UCSD-AML1 (cell line): ENCODE data around the gene PRCP.

Experiments used
- DNase-seq: peaks from one replicate; lab custom pipeline; 2025; ENCODE audit not compliant: unreplicated experiment; lab: John Stamatoyannopoulos, UW

Gene PRCP

DNA sequence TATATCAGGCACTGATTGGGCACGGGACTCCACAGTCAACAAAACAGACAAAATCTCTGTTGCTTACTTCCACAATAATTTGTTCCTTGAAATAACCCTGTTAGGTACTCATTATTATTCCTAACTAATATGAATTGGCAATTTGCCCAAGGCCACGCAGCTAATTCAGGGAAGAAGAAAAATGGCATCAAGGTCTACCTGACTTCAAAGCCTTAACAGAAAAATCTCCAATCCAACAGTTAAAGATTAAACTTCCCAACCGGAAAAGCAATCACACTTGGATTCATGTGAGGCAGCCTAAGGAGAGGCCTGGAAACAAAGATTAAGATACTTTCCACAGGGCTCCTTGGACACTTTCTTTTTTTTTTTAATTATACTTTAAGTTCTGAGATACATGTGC, 68.9 kb downstream of the PRCP start:
- DNase-seq, result no peak

GRCh38 chr11:82830746-82831145, 69.5 kb downstream of the PRCP start:
- no peak for DNase-seq

- DNase-seq, result no peak
Observed at GRCh38 chr11:82829101-82829500, 71.1 kb downstream of the PRCP start.

DNA sequence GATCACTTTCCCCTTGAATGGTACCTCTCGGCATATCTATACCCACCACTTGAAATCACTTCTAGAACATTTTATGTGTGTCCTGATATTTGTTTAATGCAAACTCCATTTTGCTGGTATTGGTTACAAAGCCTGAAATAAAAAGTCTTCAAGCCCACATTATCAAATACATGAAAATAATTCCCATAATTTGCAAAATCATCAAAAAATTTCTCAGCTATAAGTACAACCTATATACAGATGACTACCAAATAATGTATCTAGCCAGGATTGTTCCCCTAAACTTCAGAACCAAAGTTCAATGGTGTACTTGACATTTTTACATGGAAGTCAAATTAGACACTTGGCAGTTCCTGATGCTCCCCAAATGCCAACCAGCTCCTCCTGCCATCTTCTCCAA, 71.8 kb downstream of the PRCP start:
- no peak for DNase-seq

DNA sequence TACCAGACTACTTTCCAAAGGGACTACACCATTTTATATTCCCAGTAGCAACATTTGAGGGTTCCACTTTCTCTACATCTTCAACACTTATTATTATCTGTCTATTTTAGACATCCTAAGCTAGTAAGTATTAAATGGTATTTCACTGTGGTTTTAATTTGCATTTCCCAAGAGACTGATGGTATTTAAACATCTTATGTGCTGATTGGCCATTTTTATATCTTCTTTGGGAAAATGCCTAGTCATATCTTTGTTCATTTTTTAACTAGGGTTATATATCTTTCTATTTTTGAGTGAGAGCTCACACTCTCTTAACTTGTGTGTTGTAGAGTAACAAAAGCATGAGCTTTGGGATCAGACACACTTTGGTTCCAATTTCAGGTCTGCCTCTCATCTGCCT, 73.7 kb downstream of the PRCP start:
- no peak for DNase-seq

DNA sequence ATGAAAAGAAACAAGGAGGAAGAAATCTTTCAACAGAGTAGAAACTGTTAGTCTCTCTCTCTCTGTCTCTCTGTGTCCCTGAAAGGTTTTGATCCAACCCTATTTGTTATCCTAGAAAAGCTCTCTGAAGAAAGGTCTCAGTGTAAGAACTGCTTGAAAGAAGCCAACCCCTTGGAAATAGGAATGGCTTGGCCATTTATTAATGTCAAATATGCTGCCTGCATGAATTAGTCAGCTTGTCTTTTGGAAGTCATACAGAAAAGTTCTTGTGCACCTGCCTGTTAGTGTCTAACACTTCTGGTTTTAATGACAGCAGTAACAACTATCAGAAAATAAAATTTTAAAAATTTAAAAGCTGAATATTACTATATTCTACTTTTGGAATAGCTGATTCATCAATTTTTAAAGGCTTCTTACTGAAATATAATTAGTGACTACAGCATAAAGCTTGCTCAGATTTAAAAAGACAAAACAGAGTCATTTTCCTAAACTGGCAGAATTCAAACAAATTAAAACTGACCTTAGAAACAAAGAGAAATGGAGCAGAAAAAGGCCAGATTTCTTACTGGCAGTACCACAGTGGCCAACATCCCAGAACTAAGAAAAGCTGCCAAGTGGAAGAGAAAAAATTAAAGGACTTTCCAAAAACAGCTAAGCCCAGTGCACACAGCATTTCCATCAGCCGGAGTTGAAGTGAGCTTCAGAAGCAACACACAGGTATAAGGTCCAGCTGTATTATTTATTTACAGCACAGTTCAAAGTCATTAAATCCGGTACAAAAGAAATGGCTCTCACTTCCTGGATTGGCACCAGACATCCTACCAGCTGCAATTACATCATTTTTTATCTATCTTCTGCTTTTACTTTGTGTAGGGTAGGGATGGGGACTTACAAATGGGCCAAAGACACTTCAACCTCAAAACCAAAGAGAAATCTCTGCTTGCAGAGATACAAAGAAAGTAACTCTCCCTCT, 76.3 kb downstream of the PRCP start:
- no peak for DNase-seq

GRCh38 chr11:82818409-82819043, 81.7 kb downstream of the PRCP start:
- no peak for DNase-seq

DNA sequence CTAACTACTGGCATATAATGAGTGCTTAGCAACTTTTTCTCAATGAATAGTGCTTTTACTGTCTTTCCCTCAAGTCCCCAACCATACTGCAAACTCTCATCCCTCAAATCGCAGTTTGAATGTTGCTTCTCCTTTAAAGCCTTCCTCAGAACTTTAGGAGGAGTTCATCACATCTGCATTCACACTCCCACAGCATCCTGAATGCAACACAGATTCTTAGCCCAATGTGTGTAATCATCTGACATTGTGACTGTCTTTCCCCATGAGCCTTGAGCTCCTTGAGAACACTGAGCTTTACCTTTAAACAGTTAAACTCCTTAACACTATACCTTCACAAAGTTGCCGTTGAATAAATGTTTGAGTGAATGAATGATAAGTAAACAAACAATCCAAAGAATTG, 84.8 kb downstream of the PRCP start:
- no peak for DNase-seq

GRCh38 chr11:82814379-82814778, 85.9 kb downstream of the PRCP start:
- DNase-seq, result no peak

DNA sequence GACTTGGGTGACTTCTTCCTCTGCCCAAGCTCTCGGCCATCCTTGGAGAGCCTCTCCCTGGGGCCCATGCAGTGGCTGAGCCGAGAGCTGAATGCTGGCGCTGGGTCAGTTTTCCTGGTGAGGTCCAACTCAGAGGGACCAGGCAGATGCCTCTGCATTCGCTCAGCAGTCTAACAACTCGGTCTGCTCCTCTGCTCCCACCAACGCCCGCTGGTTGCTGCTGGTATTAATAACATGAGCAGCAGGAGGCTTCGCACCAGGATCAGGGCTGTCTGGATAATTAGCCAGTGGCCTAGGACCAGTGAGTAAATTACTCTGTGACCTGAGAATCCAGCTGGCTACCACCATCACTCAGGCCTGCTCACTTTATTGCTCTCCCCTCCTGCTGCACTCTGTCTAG, 88.9 kb downstream of the PRCP start:
- no peak for DNase-seq

DNA sequence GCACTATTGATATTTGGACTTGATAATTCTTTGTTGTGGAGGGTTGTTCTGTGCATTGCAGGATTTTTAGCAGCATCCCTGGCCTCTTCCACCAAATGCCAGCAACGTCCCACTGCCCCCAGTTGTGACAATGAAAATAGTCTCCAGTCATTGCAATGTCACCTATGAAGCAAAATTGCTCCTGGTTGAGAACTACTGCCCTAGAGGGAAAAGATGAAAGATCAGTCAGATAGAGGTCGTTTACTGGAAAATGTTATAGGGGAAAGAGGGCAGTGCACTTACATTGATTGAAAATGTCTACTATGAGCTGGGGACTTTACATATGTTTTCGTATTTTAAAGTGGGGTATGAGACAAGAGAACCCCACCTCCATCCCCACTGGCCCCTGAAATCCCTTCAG, 89.5 kb downstream of the PRCP start:
- DNase-seq, result no peak

- no peak for DNase-seq
Observed at GRCh38 chr11:82810326-82810725, 89.9 kb downstream of the PRCP start.

- no peak for DNase-seq
Observed at GRCh38 chr11:82807646-82808045, 92.6 kb downstream of the PRCP start.

- DNase-seq, result no peak
Observed at GRCh38 chr11:82802710-82803109, 97.5 kb downstream of the PRCP start.

- no peak for DNase-seq
Observed at GRCh38 chr11:82796998-82797961, 103.0 kb downstream of the PRCP start.

DNA sequence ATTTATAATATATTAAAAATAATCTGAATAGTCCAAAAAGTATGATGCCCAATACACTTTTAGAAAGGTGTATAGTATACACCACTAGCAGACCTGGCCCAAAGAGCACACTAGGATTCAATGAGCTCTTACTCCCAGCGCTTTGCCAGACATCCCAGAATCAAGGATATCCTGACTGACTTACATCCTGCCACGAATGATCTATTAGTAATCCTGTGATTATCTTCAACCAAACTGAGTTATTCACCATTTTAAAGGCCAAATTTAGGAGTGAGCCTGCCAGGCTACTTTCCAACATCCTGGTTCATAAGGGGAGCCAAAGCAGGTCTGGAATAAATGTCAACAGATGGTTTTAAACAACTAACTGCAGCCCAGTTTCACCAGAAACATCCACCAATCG, 105.7 kb downstream of the PRCP start:
- DNase-seq, result no peak

- DNase-seq, result no peak
Observed at GRCh38 chr11:82792822-82793569, 107.2 kb downstream of the PRCP start.

GRCh38 chr11:82792319-82792718, 107.9 kb downstream of the PRCP start:
- DNase-seq, result no peak

DNA sequence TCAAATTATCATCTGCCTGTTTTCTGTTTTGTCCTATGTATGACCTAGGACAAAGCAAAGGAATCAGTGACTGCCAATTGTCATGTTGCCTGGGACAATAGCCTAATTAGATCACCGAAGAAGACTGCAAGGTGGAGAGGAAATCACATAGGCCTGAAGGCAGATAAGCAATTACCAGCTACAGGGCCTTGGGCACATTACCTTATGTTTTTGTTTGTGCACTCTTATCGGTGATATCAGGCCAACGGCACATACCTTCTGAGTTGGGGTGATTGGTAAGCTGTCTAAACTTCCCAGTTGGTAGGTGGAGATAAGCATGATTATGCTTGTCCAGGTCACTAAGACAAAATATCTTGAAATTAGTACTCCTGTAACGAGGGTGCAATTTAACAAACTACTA, 108.5 kb downstream of the PRCP start:
- no peak for DNase-seq

GRCh38 chr11:82790723-82791484, 109.3 kb downstream of the PRCP start:
- no peak for DNase-seq
